HG03280 (cell line): ENCODE data around the gene TEK.
"Not testable (repeated sequence)": the region's sequence is repeated elsewhere in the genome, so short reads cannot be mapped to it uniquely, and the experiment has no call there.

Experiments used
- ATAC-seq: cut with Tn5 transposase; IDR thresholded peaks from one replicate; pipeline ENCODE4 v1.9.1; 2021; ENCODE audit warnings: mild to moderate bottlenecking, moderate library complexity; ENCODE audit not compliant: unreplicated experiment

The TEK gene

GRCh38 chr9:27108981-27109541 is at the start of gene TEK:
TSS of gene TEK (plus strand) at chr9:27109225. CDS start at chr9:27109591, 366 bp downstream.
- ATAC-seq = no peak

- ATAC-seq = no peak
Observed at GRCh38 chr9:27059412-27059811, 49.6 kb upstream of the TEK start.

GRCh38 chr9:27059907-27060306 is 49.1 kb upstream of the TEK start:
- no peak for ATAC-seq

- ATAC-seq = no peak
Observed at GRCh38 chr9:27065288-27065687, 43.7 kb upstream of the TEK start.

- ATAC-seq = no peak
Observed at GRCh38 chr9:27073841-27074728, 34.9 kb upstream of the TEK start.

GRCh38 chr9:27078685-27079084 is 30.3 kb upstream of the TEK start:
- no peak for ATAC-seq

GRCh38 chr9:27085456-27085855 is 23.6 kb upstream of the TEK start:
- no peak for ATAC-seq

GRCh38 chr9:27086818-27087680 is 22.0 kb upstream of the TEK start:
- ATAC-seq = no peak

- no peak for ATAC-seq
Observed at GRCh38 chr9:27088981-27089380, 20.0 kb upstream of the TEK start.

- no peak for ATAC-seq
Observed at GRCh38 chr9:27089706-27090105, 19.3 kb upstream of the TEK start.

- ATAC-seq = no peak
Observed at GRCh38 chr9:27090231-27090630, 18.8 kb upstream of the TEK start.

- no peak for ATAC-seq
Observed at GRCh38 chr9:27090711-27091110, 18.3 kb upstream of the TEK start.

- not testable (repeated sequence) for ATAC-seq
Observed at GRCh38 chr9:27092496-27092895, 16.5 kb upstream of the TEK start.

GRCh38 chr9:27093384-27094067 is 15.5 kb upstream of the TEK start:
- ATAC-seq = not testable (repeated sequence)

- no peak for ATAC-seq
Observed at GRCh38 chr9:27094640-27095298, 14.3 kb upstream of the TEK start.

- no peak for ATAC-seq
Observed at GRCh38 chr9:27107241-27107640, 1.8 kb upstream of the TEK start.

- no peak for ATAC-seq
Observed at GRCh38 chr9:27109621-27110020, 596 bp downstream of the TEK start.

- no peak for ATAC-seq
Observed at GRCh38 chr9:27110181-27110580, 1.2 kb downstream of the TEK start.

GRCh38 chr9:27112235-27112634 is 3.2 kb downstream of the TEK start:
- ATAC-seq = no peak

- ATAC-seq = no peak
Observed at GRCh38 chr9:27117489-27118135, 8.6 kb downstream of the TEK start.
